ELR (cell line): ENCODE results near the gene POLR1E.

ENCODE experiments used
- DNase-seq: peaks from one replicate; pipeline ENCODE4 v3.0.0-alpha.2; 2015; ENCODE audit warnings: low read depth

Gene POLR1E

DNA sequence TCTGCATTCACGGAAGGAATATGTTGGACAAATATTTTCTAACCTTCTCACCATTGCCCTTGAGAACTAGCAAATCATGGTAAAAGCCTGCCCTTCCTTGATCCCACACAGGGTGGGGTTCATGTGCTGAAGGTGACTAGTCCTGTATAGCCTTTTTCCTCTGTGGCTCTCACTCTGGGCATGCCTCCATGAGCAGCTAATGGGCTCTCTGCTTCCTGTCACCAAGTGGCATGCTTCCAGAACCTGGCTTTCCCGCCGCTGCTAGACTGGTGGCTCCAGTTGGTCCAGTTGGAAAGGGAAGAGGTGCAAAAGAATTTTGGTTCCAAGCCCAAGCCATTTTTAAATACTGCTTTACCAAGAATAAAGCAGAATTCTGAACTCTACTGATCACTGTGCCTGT, 54.9 kb downstream of the POLR1E start:
- DNase-seq: no peak

DNA sequence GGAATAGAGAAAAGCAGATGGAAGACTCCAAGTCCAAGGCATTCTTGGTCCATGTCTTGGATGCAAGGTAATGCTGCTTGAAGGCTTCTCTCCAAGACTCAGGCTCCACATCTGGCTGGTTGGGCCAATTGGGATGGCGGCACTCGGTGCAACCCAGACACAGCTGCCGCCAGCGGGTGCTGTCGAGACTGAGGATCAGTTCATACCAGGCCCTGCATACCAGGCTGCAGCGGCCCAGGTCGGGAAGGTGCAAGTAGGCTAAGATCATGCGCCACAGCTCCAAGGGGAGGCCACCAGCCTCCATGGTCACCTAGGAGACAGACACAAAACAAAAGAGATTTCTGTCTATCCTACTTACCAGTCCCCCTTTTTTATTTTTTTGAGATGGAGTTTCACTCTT, 55.7 kb downstream of the POLR1E start:
- no peak for DNase-seq

GRCh38 chr9:37542488-37542887, 56.7 kb downstream of the POLR1E start:
- DNase-seq: no peak

- no peak for DNase-seq
Measured at GRCh38 chr9:37542895-37543294, 57.1 kb downstream of the POLR1E start.

DNA sequence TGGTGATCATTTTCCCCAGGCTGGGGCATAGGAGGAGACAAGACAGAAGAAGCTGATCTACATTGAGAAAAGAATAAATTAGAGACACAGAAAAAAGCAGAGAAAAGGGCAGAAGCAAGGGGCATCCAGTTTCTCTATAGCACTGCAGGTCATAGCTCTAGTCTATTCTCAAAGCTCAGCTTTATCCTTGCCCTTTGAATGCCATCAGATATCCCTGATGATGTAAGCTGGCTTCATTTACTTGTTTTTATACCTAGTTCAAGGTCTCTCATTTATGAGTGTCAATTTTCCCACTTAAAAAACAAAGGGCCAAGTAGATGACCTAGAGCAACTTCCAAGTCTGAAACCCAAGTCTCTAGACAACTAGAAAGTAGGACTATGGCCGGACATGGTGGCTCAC, 57.7 kb downstream of the POLR1E start:
- no peak for DNase-seq

DNA sequence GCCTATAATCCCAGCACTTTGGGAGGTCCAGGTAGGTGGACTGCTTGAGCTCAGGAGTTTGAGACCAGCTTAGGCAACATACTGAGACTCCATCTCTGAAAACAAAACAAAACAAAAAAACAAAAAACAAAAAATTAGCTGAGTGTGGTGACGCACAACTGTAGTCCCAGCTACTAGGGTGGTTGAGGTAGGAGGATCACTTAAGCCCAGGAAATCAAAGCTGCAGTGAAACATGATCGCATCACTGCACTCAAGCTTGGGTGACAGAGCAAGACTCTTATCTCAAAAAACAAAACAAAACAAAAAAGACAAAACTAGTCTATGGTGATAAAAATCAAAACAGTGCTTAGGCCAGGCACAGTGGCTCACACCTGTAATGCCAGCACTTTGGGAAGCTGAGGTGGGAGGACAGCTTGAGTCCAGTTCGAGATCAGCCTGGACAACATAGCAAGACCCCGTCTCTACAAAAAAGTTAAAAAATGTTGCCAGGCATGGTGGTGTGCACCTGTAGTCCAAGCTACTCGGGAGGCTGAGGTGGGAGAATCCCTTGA, 61.7 kb downstream of the POLR1E start:
- no peak for DNase-seq

DNA sequence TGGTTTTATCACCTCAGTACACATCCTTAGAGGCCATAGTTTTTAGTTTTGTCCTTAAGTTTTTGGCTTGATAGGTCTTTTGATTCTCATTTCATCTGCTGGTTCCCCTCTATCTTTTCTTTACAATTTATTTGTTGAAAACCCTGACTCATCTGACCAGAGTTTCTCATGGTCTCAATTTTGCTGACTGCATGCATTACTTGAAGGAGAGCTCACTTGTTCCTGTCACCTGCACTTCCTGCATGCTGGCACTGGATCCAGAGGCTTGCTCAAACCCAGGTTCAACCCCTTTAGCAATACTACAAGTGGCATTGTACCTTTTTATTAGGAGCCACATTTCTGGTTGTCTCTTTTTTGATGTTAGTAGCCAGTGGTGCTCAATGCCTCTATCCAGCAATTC, 63.8 kb downstream of the POLR1E start:
- DNase-seq: peak; percentile 15

DNA sequence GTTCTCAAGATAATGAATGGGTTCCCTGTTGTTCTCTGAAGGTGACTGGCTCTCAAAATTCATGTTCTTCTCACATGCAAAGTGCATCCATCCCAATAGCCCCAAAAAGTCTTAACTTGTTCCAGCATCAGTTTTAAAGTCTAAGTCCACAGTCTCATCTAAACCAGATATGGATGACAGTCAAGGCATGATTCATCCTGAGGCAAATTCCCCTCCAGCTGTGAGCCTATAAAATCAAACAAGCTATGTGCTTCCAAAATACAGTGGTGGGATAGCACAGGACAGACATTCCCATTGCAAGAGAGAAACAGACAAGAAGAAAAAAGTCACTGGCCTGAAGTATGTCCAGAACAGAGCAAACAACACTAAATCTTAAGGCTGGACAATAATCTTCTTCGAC, 65.0 kb downstream of the POLR1E start:
- peak; percentile 23 for DNase-seq

- DNase-seq: no peak
Measured at GRCh38 chr9:37551468-37551867, 65.7 kb downstream of the POLR1E start.

DNA sequence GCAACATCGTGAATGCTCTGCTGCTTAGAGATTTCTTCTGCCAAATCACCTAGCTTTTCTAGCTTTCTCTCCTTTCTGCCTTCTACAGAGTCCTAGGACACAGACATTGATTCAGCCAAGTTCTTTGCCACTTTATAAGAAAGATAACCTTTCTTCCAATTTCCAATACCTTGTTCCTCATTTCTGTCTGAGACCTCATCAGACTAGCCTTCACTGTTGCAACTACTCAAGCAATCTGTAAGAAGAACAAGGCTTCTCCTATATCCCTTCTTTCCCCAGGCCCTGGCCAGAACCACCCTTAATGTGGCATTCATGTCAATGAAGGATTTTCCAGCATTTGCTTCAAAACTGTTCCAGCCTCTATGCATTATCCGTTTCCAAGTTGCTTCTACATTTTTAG, 66.1 kb downstream of the POLR1E start:
- DNase-seq: no peak
